A204.1 (cell line): ENCODE data around the gene FAIM2.

Source experiments
- FAIRE-seq: peaks from 2 replicates; lab custom pipeline; 2012; peaks lifted over from hg19 to GRCh38; lab: Jason Lieb, UNC

The FAIM2 gene

GRCh38 chr12:49939307-49939706 is 35.6 kb upstream of the FAIM2 start:
- no peak for FAIRE-seq

GRCh38 chr12:49937639-49938300 is 34.1 kb upstream of the FAIM2 start:
- no peak for FAIRE-seq

- no peak for FAIRE-seq
Observed at GRCh38 chr12:49936925-49937324, 33.2 kb upstream of the FAIM2 start.

- FAIRE-seq, result no peak
Observed at GRCh38 chr12:49934505-49934904, 30.8 kb upstream of the FAIM2 start.

- no peak for FAIRE-seq
Observed at GRCh38 chr12:49933796-49934195, 30.1 kb upstream of the FAIM2 start.

GRCh38 chr12:49932533-49933130 is 28.9 kb upstream of the FAIM2 start:
- FAIRE-seq, result no peak

- FAIRE-seq, result no peak
Observed at GRCh38 chr12:49932023-49932422, 28.3 kb upstream of the FAIM2 start.

GRCh38 chr12:49930515-49931288 is 27.0 kb upstream of the FAIM2 start:
- FAIRE-seq, result no peak

- no peak for FAIRE-seq
Observed at GRCh38 chr12:49929581-49929980, 25.9 kb upstream of the FAIM2 start.

- no peak for FAIRE-seq
Observed at GRCh38 chr12:49928471-49928870, 24.8 kb upstream of the FAIM2 start.

- no peak for FAIRE-seq
Observed at GRCh38 chr12:49925433-49926204, 21.9 kb upstream of the FAIM2 start.

GRCh38 chr12:49924628-49925246 is 21.0 kb upstream of the FAIM2 start:
- FAIRE-seq, result no peak

GRCh38 chr12:49923880-49924556 is 20.3 kb upstream of the FAIM2 start:
- FAIRE-seq, result no peak

- FAIRE-seq, result no peak
Observed at GRCh38 chr12:49923035-49923644, 19.4 kb upstream of the FAIM2 start.

- FAIRE-seq, result no peak
Observed at GRCh38 chr12:49922349-49923034, 18.8 kb upstream of the FAIM2 start.

GRCh38 chr12:49921936-49922335 is 18.2 kb upstream of the FAIM2 start:
- FAIRE-seq, result no peak

- no peak for FAIRE-seq
Observed at GRCh38 chr12:49921299-49921698, 17.6 kb upstream of the FAIM2 start.

- no peak for FAIRE-seq
Observed at GRCh38 chr12:49920915-49921286, 17.2 kb upstream of the FAIM2 start.

- no peak for FAIRE-seq
Observed at GRCh38 chr12:49920241-49920914, 16.7 kb upstream of the FAIM2 start.

GRCh38 chr12:49917788-49918173 is 14.1 kb upstream of the FAIM2 start:
- no peak for FAIRE-seq
